Prostate gland (tissue), 2 donors: Measurements from ENCODE around the gene SAGE1.
"Not testable (repeated sequence)": the region's sequence is repeated elsewhere in the genome, so short reads cannot be mapped to it uniquely, and the experiment has no call there.

ENCODE experiments used
- POLR2A ChIP-seq: fragments of 450-650 bp; IDR thresholded peaks from one replicate; pipeline ENCODE4 v1.6.1; 2016; ENCODE audit warnings: antibody characterized with exemption, mild to moderate bottlenecking
- TF ChIP-seq, protein P1 (sequence below), 4 experiments: fragments of 200-600 bp in 2 of 4; fragments of 450-650 bp in 2 of 4; sonication (generic) in 2 of 4; IDR thresholded peaks; 1 replicate in 3 of 4; 2 replicates in 1 of 4; pipeline ENCODE4 v1.5.1; 2016 to 2019; ENCODE audit warnings: antibody characterized with exemption in 4 of 4, mild to moderate bottlenecking in 2 of 4, moderate library complexity in 2 of 4

DNA sequence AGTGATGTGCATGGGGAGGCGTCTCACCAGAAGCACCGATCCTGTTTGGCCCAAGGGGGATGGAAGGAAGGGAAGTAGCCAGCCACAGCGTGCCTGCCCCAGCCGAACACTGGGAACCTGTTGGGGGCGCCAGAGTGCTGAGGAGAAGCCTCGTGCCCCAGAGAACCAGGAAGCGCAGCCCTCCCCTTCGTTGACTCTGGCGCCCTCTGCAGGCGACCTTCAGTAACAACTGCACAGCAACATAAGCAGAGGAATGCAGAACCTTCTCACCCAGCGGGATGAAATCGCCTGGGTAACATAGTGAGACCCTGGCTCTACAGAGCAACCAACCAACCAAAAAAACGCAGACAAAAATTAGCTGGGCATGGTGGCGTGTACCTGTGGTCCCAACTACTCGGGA is 4.5 kb upstream of the SAGE1 start:
- not testable (repeated sequence) for TF ChIP-seq POLR2A
- TF ChIP-seq, protein P1, sequence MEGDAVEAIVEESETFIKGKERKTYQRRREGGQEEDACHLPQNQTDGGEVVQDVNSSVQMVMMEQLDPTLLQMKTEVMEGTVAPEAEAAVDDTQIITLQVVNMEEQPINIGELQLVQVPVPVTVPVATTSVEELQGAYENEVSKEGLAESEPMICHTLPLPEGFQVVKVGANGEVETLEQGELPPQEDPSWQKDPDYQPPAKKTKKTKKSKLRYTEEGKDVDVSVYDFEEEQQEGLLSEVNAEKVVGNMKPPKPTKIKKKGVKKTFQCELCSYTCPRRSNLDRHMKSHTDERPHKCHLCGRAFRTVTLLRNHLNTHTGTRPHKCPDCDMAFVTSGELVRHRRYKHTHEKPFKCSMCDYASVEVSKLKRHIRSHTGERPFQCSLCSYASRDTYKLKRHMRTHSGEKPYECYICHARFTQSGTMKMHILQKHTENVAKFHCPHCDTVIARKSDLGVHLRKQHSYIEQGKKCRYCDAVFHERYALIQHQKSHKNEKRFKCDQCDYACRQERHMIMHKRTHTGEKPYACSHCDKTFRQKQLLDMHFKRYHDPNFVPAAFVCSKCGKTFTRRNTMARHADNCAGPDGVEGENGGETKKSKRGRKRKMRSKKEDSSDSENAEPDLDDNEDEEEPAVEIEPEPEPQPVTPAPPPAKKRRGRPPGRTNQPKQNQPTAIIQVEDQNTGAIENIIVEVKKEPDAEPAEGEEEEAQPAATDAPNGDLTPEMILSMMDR (IDR thresholded peaks at IDR 0.05), result not testable (repeated sequence)
